ENCODE measurements around the gene P2RX5.

The P2RX5 gene

GRCh38 chr17:3669548-3669947 lies 26.4 kb downstream of the P2RX5 start:
- Histone ChIP-seq H3K4me3 (ENCODE audit: low read length) (peak overlapping the region; percentile 96), H3K4me1 (ENCODE audit: control insufficient read depth, insufficient read depth, low read length) (peaks cover 14% of the 10 kb centered on the region), H3K9ac (ENCODE audit: low read length) (peak overlapping the region; percentile 77), H3K27me3 (ENCODE audit: control insufficient read depth, insufficient read depth, low read length) (no peaks in the 10 kb centered on the region), H3K27ac (ENCODE audit: low read depth, low read length) (no peak overlapping the region), H3K36me3 (ENCODE audit: control insufficient read depth, insufficient read depth, low read length) (peaks cover 6% of the 10 kb centered on the region)

GRCh38 chr17:3669085-3669347 lies 26.9 kb downstream of the P2RX5 start:
- H3K9ac ChIP-seq (ENCODE audit: low read length): peak overlapping the region; percentile 77
- H3K4me1 ChIP-seq (ENCODE audit: control insufficient read depth, insufficient read depth, low read length): peaks cover 14% of the 10 kb centered on the region
- H3K27me3 ChIP-seq (ENCODE audit: control insufficient read depth, insufficient read depth, low read length): no peaks in the 10 kb centered on the region
- H3K4me3 ChIP-seq (ENCODE audit: low read length): peak overlapping the region; percentile 96
- H3K36me3 ChIP-seq (ENCODE audit: control insufficient read depth, insufficient read depth, low read length): peaks cover 11% of the 10 kb centered on the region
- H3K27ac ChIP-seq (ENCODE audit: low read depth, low read length): peak overlapping the region; percentile 88

DNA sequence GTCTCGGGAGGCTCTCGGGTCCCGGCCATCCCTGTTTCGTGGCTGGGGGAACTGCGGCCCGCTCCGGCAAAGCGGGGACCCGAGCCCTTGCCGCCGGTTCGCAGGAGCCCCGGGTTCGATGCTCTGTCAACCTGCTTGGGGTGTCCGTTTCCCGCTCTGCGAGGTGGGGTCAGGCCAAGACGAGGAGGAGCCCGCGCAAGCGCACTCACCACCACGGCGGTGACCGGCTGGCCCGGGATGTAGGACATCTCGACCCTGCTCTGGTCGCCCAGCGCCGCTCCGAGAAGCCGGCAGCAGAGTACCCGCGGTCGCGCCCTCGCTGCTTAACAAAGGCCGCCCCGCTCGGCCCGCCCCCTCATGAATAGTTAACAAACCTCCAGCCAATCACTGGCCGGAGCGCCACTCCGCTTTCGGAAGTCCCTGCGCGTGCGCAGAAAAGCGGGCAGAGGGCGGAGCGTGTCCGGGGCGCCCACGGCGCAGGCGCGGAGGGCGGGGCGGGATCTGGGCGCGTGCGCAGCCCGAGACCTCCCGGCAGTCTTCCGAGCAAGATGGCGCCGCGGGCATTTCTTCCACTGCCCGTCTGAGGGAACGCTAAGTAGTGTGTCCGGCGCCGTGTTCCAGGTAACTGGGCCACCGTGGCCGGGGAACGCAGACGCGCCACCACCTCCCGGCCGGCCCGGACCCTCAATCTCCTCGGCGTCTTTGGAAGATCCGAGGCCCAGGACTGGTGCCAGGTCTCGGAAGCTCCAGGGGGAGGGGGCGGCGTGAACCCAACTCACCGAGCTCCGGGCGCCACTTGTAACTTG lies 27.5 kb downstream of the P2RX5 start, which contains the start of the genes EMC6 and TAX1BP3:
TSS of gene EMC6 (plus strand) at position 534 of the 806 bp plus-strand sequence. CDS start 335 bp downstream, outside the sequence.
TSS of gene TAX1BP3 (minus strand) at position 300 of the 806 bp plus-strand sequence. CDS start at position 248, 52 bp downstream.
- Histone ChIP-seq H3K27ac (ENCODE audit: low read depth, low read length) (peak within 1 kb of the TSS; percentile 97), H3K4me1 (ENCODE audit: control insufficient read depth, insufficient read depth, low read length) (peaks cover 14% of the 10 kb centered on the region), H3K36me3 (ENCODE audit: control insufficient read depth, insufficient read depth, low read length) (peaks cover 16% of the 10 kb centered on the region), H3K9ac (ENCODE audit: low read length) (peak within 1 kb of the TSS; percentile 91), H3K27me3 (ENCODE audit: control insufficient read depth, insufficient read depth, low read length) (no peaks in the 10 kb centered on the region), H3K4me3 (ENCODE audit: low read length) (peak within 1 kb of the TSS; percentile 96)

GRCh38 chr17:3667366-3668278 lies 28.3 kb downstream of the P2RX5 start:
- H3K9ac ChIP-seq (ENCODE audit: low read length): peak overlapping the region; percentile 91
- peaks cover 14% of the 10 kb centered on the region for H3K4me1 ChIP-seq (ENCODE audit: control insufficient read depth, insufficient read depth, low read length)
- H3K36me3 ChIP-seq (ENCODE audit: control insufficient read depth, insufficient read depth, low read length): peaks cover 20% of the 10 kb centered on the region

DNA sequence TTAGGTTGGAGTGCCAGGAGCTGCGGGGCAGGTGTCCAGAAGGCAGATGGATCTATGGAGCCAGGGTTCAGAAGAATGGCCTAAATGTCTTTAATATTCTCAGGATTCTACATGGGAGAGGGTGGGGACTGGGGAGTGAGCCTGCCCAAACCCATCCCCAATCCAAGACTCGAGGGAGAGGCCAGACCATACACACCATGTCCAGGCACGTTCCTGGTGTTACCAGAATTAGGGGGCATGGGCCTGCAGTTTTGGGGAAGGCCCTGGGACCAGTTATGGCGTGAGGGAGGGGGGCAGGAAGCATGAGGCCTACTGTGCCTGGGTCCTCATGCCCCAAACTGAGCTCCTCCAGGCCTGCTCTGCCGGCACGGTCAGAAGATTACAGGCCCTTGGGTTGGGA lies 29.4 kb downstream of the P2RX5 start:
- Histone ChIP-seq H3K4me3 (ENCODE audit: low read length) (peak overlapping the region; percentile 2), H3K27ac (ENCODE audit: low read depth, low read length) (no peak overlapping the region), H3K36me3 (ENCODE audit: control insufficient read depth, insufficient read depth, low read length) (peaks cover 17% of the 10 kb centered on the region), H3K9ac (ENCODE audit: low read length) (peak overlapping the region; percentile 4), H3K4me1 (ENCODE audit: control insufficient read depth, insufficient read depth, low read length) (peaks cover 14% of the 10 kb centered on the region), H3K27me3 (ENCODE audit: control insufficient read depth, insufficient read depth, low read length) (no peaks in the 10 kb centered on the region)

More at GRCh38 chr17:3667366-3668278, 28.3 kb downstream of the P2RX5 start:
- H3K4me3 ChIP-seq (ENCODE audit: low read length): peak overlapping the region; percentile 93
- H3K27me3 ChIP-seq (ENCODE audit: control insufficient read depth, insufficient read depth, low read length): no peaks in the 10 kb centered on the region
- H3K27ac ChIP-seq (ENCODE audit: low read depth, low read length): peak overlapping the region; percentile 97

DNA sequence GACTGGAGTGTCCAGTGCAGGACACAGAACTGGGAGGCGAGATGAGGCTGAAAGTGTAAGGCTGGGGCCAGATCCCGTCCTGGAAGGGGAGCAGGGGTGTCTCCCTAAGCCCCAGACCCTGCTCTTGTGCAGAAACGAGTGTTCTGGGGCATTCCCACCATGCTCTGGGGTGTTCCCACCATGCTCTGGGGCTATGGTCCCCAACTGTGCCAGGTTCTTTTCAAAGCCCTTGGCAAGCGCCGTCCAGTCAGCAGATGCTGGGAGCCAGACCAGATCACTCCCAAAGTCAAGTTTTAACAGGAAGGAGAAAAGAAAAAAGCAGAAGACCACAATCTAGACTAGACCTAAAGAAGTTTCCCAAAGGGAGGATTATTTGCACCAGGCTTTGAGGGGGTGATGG lies 30.1 kb downstream of the P2RX5 start:
- Histone ChIP-seq H3K9ac (ENCODE audit: low read length) (no peak overlapping the region), H3K36me3 (ENCODE audit: control insufficient read depth, insufficient read depth, low read length) (peaks cover 17% of the 10 kb centered on the region), H3K27me3 (ENCODE audit: control insufficient read depth, insufficient read depth, low read length) (no peaks in the 10 kb centered on the region), H3K27ac (ENCODE audit: low read depth, low read length) (no peak overlapping the region), H3K4me1 (ENCODE audit: control insufficient read depth, insufficient read depth, low read length) (peaks cover 14% of the 10 kb centered on the region), H3K4me3 (ENCODE audit: low read length) (no peak overlapping the region)

- Histone ChIP-seq H3K4me3 (ENCODE audit: low read length) (no peak overlapping the region), H3K27me3 (ENCODE audit: control insufficient read depth, insufficient read depth, low read length) (no peaks in the 10 kb centered on the region), H3K36me3 (ENCODE audit: control insufficient read depth, insufficient read depth, low read length) (peaks cover 17% of the 10 kb centered on the region), H3K4me1 (ENCODE audit: control insufficient read depth, insufficient read depth, low read length) (peaks cover 13% of the 10 kb centered on the region), H3K27ac (ENCODE audit: low read depth, low read length) (no peak overlapping the region), H3K9ac (ENCODE audit: low read length) (no peak overlapping the region)
These were observed 32.6 kb downstream of the P2RX5 start for GRCh38 chr17:3663102-3664011.

DNA sequence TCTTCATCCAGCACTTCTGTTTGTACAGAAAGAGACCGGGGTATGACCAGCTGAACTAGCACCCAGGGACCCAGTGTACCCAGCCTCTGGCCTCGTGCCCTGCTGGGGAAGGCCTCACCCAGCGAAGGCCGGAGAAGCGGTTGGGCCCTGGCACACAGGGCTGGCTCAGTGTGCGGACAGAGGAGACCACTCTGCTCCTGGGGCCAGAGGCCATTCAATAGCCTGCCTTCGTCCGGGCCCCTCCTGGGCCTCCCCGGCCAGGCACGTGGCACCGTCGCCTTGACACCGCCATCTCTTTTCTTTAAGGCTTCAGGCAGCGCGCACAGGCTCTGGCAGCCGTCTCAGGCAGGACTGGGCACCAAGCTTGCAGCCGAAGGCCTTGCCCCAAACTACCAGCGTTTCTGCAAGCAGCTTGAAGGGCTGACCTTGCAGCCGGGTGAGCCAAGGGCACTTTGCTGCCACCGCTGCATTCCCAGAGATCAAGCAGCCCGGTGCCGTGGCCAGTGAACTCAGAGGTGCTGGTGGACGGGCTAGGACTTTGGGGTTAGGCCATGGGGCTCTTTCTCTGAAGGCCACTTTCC lies 35.6 kb downstream of the P2RX5 start:
- H3K4me1 ChIP-seq (ENCODE audit: control insufficient read depth, insufficient read depth, low read length): peaks cover 4% of the 10 kb centered on the region
- no peak overlapping the region for H3K9ac ChIP-seq (ENCODE audit: low read length)
- no peaks in the 10 kb centered on the region for H3K27me3 ChIP-seq (ENCODE audit: control insufficient read depth, insufficient read depth, low read length)
- peaks cover 17% of the 10 kb centered on the region for H3K36me3 ChIP-seq (ENCODE audit: control insufficient read depth, insufficient read depth, low read length)
- H3K27ac ChIP-seq (ENCODE audit: low read depth, low read length): peak overlapping the region; percentile 25
- no peak overlapping the region for H3K4me3 ChIP-seq (ENCODE audit: low read length)

DNA sequence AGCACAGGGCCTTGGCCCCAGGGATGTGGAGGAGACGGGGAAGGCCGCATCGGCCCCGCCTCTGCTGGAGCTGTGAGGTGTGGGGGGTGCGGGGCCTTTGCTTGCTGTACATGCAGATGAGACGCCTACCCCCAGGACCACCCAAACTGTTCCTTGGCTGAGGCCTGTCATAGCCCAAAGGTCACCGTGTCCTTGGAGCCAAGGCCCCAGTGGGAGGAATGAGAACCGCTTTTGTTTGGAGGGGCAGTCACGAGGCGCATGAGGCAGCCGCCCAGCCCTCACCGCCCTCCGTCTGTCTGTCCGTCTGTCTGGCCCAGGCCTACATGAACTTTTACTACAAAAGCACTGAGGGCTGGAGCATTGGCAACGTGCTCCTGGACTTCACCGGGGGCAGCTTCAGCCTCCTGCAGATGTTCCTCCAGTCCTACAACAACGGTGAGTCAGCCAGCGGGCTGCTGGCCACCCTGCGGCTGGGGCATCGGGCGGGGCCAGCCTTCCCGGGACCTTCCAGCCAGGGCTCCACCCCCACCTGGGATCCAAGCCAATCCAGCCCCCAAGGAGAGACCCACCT lies 36.3 kb downstream of the P2RX5 start:
- Histone ChIP-seq H3K36me3 (ENCODE audit: control insufficient read depth, insufficient read depth, low read length) (peaks cover 14% of the 10 kb centered on the region), H3K27me3 (ENCODE audit: control insufficient read depth, insufficient read depth, low read length) (no peaks in the 10 kb centered on the region), H3K4me1 (ENCODE audit: control insufficient read depth, insufficient read depth, low read length) (peaks cover 4% of the 10 kb centered on the region), H3K27ac (ENCODE audit: low read depth, low read length) (peak overlapping the region; percentile 25), H3K9ac (ENCODE audit: low read length) (no peak overlapping the region), H3K4me3 (ENCODE audit: low read length) (no peak overlapping the region)

DNA sequence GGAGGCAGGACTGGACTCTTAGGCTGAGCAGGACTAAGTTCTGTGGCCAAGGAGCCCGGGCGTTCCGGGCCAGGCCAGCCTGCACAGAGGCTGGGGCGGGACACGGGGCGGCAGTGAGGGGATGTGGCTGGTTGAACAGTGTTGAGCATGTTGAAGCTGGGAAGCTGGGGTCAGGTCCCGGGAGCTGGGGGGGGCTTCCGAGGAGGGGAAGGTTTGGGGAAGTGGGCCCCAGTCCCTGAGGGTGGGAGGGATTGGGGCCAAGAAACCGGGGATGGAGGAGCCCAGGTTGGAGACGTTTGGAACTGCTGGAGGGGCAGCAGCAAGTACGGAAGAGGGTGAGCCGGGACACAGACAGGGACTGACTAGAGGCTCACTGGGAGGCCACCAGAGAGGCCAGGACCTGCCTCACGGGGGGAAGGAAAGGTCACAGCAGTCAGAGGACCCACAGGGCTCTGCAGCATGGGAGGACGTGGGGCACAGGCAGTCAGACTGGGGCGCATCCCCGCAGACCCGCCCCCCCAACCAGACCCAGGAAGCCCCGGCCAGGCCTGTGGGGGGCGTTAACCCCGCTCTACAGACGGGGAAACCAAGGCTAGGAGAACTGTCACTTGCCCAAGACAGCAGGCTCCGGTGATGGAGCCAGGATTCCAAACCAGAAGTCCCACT lies 37.0 kb downstream of the P2RX5 start:
- Histone ChIP-seq H3K4me1 (ENCODE audit: control insufficient read depth, insufficient read depth, low read length) (peaks cover 4% of the 10 kb centered on the region), H3K27me3 (ENCODE audit: control insufficient read depth, insufficient read depth, low read length) (no peaks in the 10 kb centered on the region), H3K9ac (ENCODE audit: low read length) (no peak overlapping the region), H3K4me3 (ENCODE audit: low read length) (no peak overlapping the region), H3K27ac (ENCODE audit: low read depth, low read length) (peak overlapping the region; percentile 25), H3K36me3 (ENCODE audit: control insufficient read depth, insufficient read depth, low read length) (peaks cover 7% of the 10 kb centered on the region)

Measured in rectal smooth muscle tissue (tissue), 1 donor.